Activated naive CD4-positive, alpha-beta T cell treated with anti-CD3 and anti-CD28 coated beads, Interleukin-2, amount 10 ng/mL, durations not matched to agents 7 days and 5 days (primary cell): ENCODE measurements around the gene CNTFR.
A peak's percentile ranks its signal among the peaks of the same experiment; 100 is the strongest.

Experiments
- CTCF ChIA-PET: fragments of 350-600 bp; sonication (Branson Sonifier 250); formaldehyde crosslinking; loops from one replicate; lab custom pipeline; 2021; ENCODE audit warnings: antibody characterized with exemption; lab: Charles Lee
- DNase-seq: peaks from one replicate; pipeline ENCODE4 v3.0.0-alpha.2; 2020
- H3K27ac Mint-ChIP-seq: one replicate; pipeline ENCODE4 v1.8.0; 2021; ENCODE audit warnings: mild to moderate bottlenecking, moderate library complexity, mixed read lengths
- H3K27me3 Mint-ChIP-seq: one replicate; pipeline ENCODE4 v1.8.0; 2021; ENCODE audit warnings: mild to moderate bottlenecking, mixed read lengths
- H3K36me3 Mint-ChIP-seq: one replicate; pipeline ENCODE4 v1.8.0; 2021; ENCODE audit warnings: mixed read lengths
- H3K4me1 Mint-ChIP-seq: one replicate; pipeline ENCODE4 v1.8.0; 2021; ENCODE audit warnings: mixed read lengths
- H3K4me3 Mint-ChIP-seq: one replicate; pipeline ENCODE4 v1.8.0; 2021; ENCODE audit warnings: mild to moderate bottlenecking, moderate library complexity, mixed read lengths
- H3K9me3 Mint-ChIP-seq: one replicate; pipeline ENCODE4 v1.8.0; 2021; ENCODE audit warnings: mixed read lengths

The CNTFR gene

DNA sequence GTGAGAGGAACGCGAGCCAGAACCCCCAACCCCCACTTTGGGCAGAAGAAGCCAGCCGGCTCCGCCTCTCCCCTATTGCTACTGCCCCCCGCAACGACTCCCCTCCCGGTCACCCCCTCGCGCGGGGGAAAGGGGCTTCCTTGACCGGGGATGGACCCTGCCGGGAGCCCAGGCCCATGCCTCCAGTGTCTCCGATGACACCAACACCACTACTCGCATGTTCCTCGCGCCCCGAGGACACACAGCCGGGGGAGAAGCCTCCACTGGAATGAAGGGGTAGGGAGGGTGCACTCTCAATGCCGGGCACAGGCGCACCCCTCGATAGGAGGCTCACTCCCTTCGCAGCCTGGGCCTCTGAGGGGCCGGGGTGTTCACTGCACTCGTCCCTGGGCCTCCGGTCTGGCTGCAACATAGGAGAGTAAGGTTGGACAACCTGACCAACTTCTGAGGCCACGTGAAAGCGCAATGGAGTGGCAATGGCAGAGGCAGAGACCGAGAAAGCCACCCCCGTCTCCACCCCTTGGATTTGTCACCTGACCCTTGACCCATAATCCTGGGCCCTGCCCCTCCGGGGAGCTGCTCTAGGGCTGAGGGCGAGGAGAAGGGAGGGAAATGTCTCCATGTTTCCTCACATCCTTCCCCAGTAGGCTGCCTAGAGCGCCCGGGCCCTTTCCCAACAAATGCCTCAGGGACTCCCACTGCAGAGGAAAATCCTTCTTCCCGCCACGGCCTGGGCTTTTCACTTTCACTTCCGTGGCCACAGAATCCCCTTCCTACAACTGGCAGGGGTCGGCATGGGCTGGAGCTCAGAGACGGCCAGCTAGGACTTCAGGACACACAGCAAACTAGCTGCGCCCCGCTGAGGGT lies 1.1 kb upstream of the CNTFR start:
- peak overlapping the region; percentile 61 for H3K4me3 Mint-ChIP-seq
- peaks cover 33% of the 10 kb centered on the region for H3K4me1 Mint-ChIP-seq
- no peak overlapping the region for H3K27ac Mint-ChIP-seq
- CTCF ChIA-PET = interaction anchor here (0.7 to 3.6 kb wide), 16 partner anchors 8 to 259 kb away, joined by 3 to 26 read pairs (median 5); no protein-coding TSS in a partner anchor
- DNase-seq = peak; percentile 32
- no peaks in the 10 kb centered on the region for H3K9me3 Mint-ChIP-seq
- H3K27me3 Mint-ChIP-seq = peaks cover 92% of the 10 kb centered on the region
- peaks cover 2% of the 10 kb centered on the region for H3K36me3 Mint-ChIP-seq

DNA sequence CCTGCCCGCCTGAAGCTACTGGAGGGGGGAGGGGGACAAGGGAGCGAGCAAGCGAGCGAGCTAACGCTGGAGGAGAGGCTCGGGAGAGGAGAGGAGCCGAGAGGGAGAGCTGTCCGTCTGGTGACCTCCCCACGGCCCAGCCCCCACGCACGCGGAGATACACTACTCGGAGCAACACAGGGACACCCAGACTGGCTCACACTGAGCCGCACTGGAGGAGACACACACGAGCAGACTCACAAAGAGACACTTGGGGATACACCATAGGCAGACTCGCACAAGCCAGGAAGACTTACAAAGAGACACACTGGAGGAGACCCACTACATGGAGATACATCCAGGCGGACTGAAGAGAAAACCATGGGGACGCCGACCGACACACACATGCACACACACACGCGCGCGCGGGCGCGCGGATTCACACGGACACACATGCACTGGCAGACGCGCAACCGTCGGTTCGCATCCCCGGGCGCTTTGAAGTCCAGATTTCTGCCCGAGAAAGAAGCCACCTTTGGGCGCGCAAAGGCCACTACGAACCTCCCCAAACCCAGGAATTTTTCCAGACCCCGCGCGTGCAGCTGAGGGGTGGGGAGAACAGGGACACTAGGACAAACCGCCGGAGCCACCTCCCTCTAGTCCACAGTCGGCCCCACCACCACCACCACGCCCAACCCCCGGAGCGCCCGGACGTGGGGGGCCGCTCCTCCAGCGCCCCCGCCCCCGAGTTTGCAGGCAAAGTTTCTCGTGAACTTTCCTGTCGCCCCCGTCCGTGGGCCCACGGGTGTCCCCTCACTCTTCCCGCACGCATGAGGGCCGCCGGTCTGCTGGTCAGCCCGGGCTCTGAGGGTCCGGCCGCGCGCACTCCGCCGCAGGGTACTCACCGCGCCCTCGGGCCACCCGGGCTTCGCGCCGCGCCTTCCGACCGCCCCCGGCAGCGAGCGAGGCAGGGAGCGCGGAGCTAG lies 571 bp downstream of the CNTFR start:
- H3K4me1 Mint-ChIP-seq = peaks cover 33% of the 10 kb centered on the region
- peak overlapping the region; percentile 62 for H3K27ac Mint-ChIP-seq
- H3K4me3 Mint-ChIP-seq = peak overlapping the region; percentile 59
- no peaks in the 10 kb centered on the region for H3K9me3 Mint-ChIP-seq
- CTCF ChIA-PET = interaction anchor here (1.8 to 2.0 kb wide), 2 partner anchors 42 to 86 kb away, joined by 6 to 10 read pairs; no protein-coding TSS in a partner anchor
- H3K36me3 Mint-ChIP-seq = peaks cover 2% of the 10 kb centered on the region
- peaks cover 100% of the 10 kb centered on the region for H3K27me3 Mint-ChIP-seq
- DNase-seq = no peak

- Mint-ChIP-seq H3K27me3 (peaks cover 97% of the 10 kb centered on the region), H3K4me3 (no peak overlapping the region), H3K36me3 (peaks cover 2% of the 10 kb centered on the region), H3K9me3 (no peaks in the 10 kb centered on the region), H3K27ac (no peak overlapping the region), H3K4me1 (peaks cover 25% of the 10 kb centered on the region)
- DNase-seq = no peak
- CTCF ChIA-PET = interaction anchor here (0.7 to 2.0 kb wide), 5 partner anchors 17 to 84 kb away, joined by 3 to 10 read pairs (median 4); no protein-coding TSS in a partner anchor
Observed at GRCh38 chr9:34587271-34587670, 2.3 kb downstream of the CNTFR start.

GRCh38 chr9:34585946-34586669 lies 3.4 kb downstream of the CNTFR start:
- H3K27ac Mint-ChIP-seq = no peak overlapping the region
- CTCF ChIA-PET = interaction anchor here (1.3 to 1.7 kb wide), 2 partner anchors 17 to 182 kb away, joined by 4 to 7 read pairs; no protein-coding TSS in a partner anchor
- no peak for DNase-seq
- H3K36me3 Mint-ChIP-seq = peaks cover 2% of the 10 kb centered on the region
- H3K27me3 Mint-ChIP-seq = peaks cover 88% of the 10 kb centered on the region
- peaks cover 21% of the 10 kb centered on the region for H3K4me1 Mint-ChIP-seq
- H3K9me3 Mint-ChIP-seq = no peaks in the 10 kb centered on the region
- no peak overlapping the region for H3K4me3 Mint-ChIP-seq

- H3K27me3 Mint-ChIP-seq = peaks cover 88% of the 10 kb centered on the region
- peaks cover 1% of the 10 kb centered on the region for H3K36me3 Mint-ChIP-seq
- H3K27ac Mint-ChIP-seq = no peak overlapping the region
- no peak overlapping the region for H3K4me3 Mint-ChIP-seq
- CTCF ChIA-PET = interaction anchor here (0.9 to 1.7 kb wide), 2 partner anchors 16 to 18 kb away, joined by 3 to 7 read pairs; no protein-coding TSS in a partner anchor
- H3K9me3 Mint-ChIP-seq = no peaks in the 10 kb centered on the region
- H3K4me1 Mint-ChIP-seq = peaks cover 10% of the 10 kb centered on the region
- DNase-seq = no peak
Observed at GRCh38 chr9:34584970-34585369, 4.6 kb downstream of the CNTFR start.

- CTCF ChIA-PET = interaction anchor here (2.0 to 2.6 kb wide), 2 partner anchors 9 to 20 kb away, joined by 7 to 12 read pairs; no protein-coding TSS in a partner anchor
- Mint-ChIP-seq H3K4me3 (no peak overlapping the region), H3K27me3 (peaks cover 88% of the 10 kb centered on the region), H3K9me3 (no peaks in the 10 kb centered on the region), H3K27ac (no peak overlapping the region), H3K4me1 (no peaks in the 10 kb centered on the region), H3K36me3 (no peaks in the 10 kb centered on the region)
- no peak for DNase-seq
Observed at GRCh38 chr9:34582787-34583186, 6.7 kb downstream of the CNTFR start.

DNA sequence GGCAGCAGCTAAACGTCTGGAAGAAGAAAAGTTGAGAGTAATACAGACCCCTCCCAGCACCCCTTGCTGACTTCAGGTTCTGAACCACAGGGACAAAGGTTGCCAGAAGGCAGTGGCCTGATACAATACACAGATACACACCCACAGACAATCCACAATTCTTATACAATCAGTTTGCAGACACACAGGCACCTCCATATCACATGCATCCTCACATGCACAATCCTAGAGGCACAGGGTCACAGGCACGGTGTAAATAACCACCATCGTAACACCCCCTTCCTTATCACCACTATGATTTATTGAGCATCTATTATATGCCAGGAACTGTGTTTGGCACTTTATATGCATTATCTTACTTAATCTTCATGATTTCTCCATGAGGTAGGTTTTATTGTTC lies 8.2 kb downstream of the CNTFR start:
- no peaks in the 10 kb centered on the region for H3K36me3 Mint-ChIP-seq
- H3K9me3 Mint-ChIP-seq = no peaks in the 10 kb centered on the region
- H3K27me3 Mint-ChIP-seq = peaks cover 88% of the 10 kb centered on the region
- H3K4me1 Mint-ChIP-seq = peaks cover 4% of the 10 kb centered on the region
- no peak overlapping the region for H3K27ac Mint-ChIP-seq
- no peak for DNase-seq
- no peak overlapping the region for H3K4me3 Mint-ChIP-seq
- CTCF ChIA-PET = interaction anchor here (2.6 kb wide), 1 partner anchor 10 kb away, joined by 12 read pairs; no protein-coding TSS in a partner anchor

DNA sequence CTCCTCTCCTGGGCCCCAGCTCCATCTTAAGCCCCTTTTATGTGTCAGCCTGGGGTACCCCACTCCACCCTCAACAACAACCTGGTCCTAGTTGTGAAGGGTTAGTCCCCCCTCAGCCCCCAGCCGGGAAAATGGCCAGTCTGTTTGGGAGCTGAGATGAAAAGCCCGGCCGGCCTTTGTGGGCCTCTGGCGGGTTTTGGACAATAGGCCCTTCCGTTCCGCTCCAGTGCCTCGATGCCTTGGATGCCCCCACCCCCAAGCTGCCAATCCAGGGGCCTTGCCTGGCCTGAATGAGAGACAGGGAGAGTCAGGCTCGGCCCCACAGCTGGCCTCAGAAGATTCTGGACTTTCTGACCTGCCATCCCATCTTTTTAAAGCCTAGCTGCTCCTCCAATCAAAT lies 9.2 kb downstream of the CNTFR start:
- H3K4me3 Mint-ChIP-seq = no peak overlapping the region
- H3K27me3 Mint-ChIP-seq = peaks cover 88% of the 10 kb centered on the region
- no peaks in the 10 kb centered on the region for H3K36me3 Mint-ChIP-seq
- H3K9me3 Mint-ChIP-seq = no peaks in the 10 kb centered on the region
- no peak for DNase-seq
- CTCF ChIA-PET = interaction anchor here (1.3 kb wide), 1 partner anchor 18 kb away, joined by 8 read pairs; no protein-coding TSS in a partner anchor
- no peak overlapping the region for H3K27ac Mint-ChIP-seq
- peaks cover 4% of the 10 kb centered on the region for H3K4me1 Mint-ChIP-seq

GRCh38 chr9:34579808-34580163 lies 9.7 kb downstream of the CNTFR start:
- H3K4me3 Mint-ChIP-seq = no peak overlapping the region
- no peak overlapping the region for H3K27ac Mint-ChIP-seq
- H3K36me3 Mint-ChIP-seq = no peaks in the 10 kb centered on the region
- no peaks in the 10 kb centered on the region for H3K9me3 Mint-ChIP-seq
- no peak for DNase-seq
- peaks cover 88% of the 10 kb centered on the region for H3K27me3 Mint-ChIP-seq
- H3K4me1 Mint-ChIP-seq = peaks cover 4% of the 10 kb centered on the region
- CTCF ChIA-PET = interaction anchor here (0.8 to 1.3 kb wide), 3 partner anchors 17 to 176 kb away, joined by 3 to 8 read pairs (median 3); no protein-coding TSS in a partner anchor

DNA sequence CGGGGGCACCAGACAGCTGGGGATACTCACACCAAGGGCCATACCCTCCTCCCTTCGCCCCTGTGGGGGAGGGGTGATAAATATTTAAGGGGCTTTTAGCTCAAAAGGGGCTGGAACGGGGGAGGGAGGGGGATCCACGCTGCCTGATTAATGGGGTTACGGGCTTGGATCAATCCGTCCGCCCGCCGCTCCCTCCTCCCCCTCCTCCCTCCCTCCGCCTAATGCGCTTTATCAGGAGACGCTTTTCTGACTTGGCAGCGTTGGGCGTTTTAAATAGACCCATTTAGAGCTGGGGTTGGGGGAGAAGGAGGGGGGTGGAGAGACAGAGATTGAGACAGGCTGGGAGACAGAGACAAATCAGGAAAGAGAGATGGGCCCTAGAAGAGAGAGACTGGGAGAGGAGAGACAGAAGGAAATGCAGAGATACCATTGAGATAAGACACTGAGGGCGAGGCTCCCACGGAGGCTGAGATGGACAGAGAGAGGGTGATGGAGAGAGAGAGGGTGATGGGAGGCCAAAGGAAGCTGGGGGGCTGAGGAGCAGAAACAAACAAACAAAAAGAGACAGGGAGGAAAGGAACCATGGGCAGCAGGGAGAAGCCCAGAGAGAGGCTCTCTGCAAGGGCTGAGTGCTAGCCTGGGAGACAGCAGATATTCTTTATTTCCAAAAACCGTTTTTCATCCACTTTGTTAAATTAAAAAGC lies 10.3 kb downstream of the CNTFR start:
- Mint-ChIP-seq H3K27me3 (peaks cover 88% of the 10 kb centered on the region), H3K4me3 (no peak overlapping the region), H3K27ac (no peak overlapping the region), H3K9me3 (no peaks in the 10 kb centered on the region), H3K4me1 (peaks cover 4% of the 10 kb centered on the region), H3K36me3 (no peaks in the 10 kb centered on the region)
- CTCF ChIA-PET = interaction anchor here (0.8 to 1.3 kb wide), 3 partner anchors 17 to 175 kb away, joined by 3 to 8 read pairs (median 3); no protein-coding TSS in a partner anchor
- DNase-seq = no peak

GRCh38 chr9:34578241-34579103 lies 11.1 kb downstream of the CNTFR start:
- peaks cover 88% of the 10 kb centered on the region for H3K27me3 Mint-ChIP-seq
- no peaks in the 10 kb centered on the region for H3K9me3 Mint-ChIP-seq
- H3K27ac Mint-ChIP-seq = no peak overlapping the region
- CTCF ChIA-PET = no interaction called here
- H3K4me3 Mint-ChIP-seq = no peak overlapping the region
- no peak for DNase-seq
- H3K36me3 Mint-ChIP-seq = no peaks in the 10 kb centered on the region
- peaks cover 4% of the 10 kb centered on the region for H3K4me1 Mint-ChIP-seq
